ENCODE data around the gene SGMS1.

DNA sequence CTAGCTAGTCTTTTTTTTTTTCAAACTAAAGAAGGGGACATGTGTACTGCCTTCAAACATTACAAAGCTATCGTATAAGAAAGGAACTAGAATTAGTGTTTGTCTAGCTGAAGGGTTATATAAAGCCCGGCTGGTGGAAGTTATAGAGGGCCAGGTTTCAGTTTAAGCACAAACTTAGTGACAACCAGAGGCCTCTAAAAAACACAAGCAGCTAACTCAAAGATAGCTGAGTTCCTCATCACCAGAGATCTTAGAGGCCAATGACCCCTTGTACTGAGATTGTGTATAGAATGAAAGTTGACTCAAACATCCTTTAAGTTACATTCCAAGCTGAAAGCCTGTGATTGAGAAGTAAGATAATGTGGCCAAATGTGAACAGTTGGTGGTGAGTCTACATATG is 28.1 kb upstream of the SGMS1 start:
- TF ChIP-seq CTCF (IDR thresholded peaks at IDR 0.05): no peak
- TF ChIP-seq POLR2A (IDR thresholded peaks at IDR 0.05): no peak

Data from heart left ventricle (tissue), 13 donors.